PC-3 (cell line): Measurements from ENCODE around the gene CAPRIN2. TPM values are rescaled to one million over a fixed set of nuclear protein-coding genes. Genes with fewer than 3 reads are reported as not detected.

Experiments
- ATAC-seq: fragments of 200-7000 bp; cut with Tn5 transposase; 2 replicates; pipeline ENCODE4 v1.9.1; 2020; ENCODE audit warnings: mild to moderate bottlenecking, moderate library complexity
- BruUV-seq: library from RNA; stranded (reverse); fragments of 400-500 nt; replicated peaks from 2 replicates; lab custom pipeline; 2021; lab: Mats Ljungman, UMichigan
- CTCF ChIA-PET: fragments of 300-600 bp; sonication (Branson Sonifier 250); formaldehyde crosslinking; loops from one replicate; lab custom pipeline; 2022; ENCODE audit warnings: antibody characterized with exemption; lab: Charles Lee
- POLR2A ChIA-PET: fragments of 300-600 bp; sonication (Branson Sonifier 250); formaldehyde crosslinking; loops from one replicate; lab custom pipeline; 2022; ENCODE audit warnings: antibody characterized with exemption; ENCODE audit not compliant: unreplicated experiment; lab: Charles Lee
- DNase-seq: peaks from one replicate; pipeline ENCODE4 v3.0.0-alpha.2; 2015
- H2AFZ ChIP-seq: fragments of 300-600 bp; sonication (generic); 2 replicates; pipeline ENCODE4 v1.6.0; 2016; ENCODE audit warnings: antibody characterized with exemption, low read length
- H3F3A ChIP-seq: fragments of 300-600 bp; sonication (generic); one replicate; pipeline ENCODE4 v1.6.0; 2017; ENCODE audit warnings: antibody characterized with exemption, low read length, control low read depth, mild to moderate bottlenecking; ENCODE audit not compliant: unreplicated experiment
- H3K27ac ChIP-seq: fragments of 300-600 bp; sonication (generic); 2 replicates; pipeline ENCODE4 v1.5.1; 2016; ENCODE audit warnings: mild to moderate bottlenecking, low read length
- H3K27me3 ChIP-seq: fragments of 300-600 bp; sonication (generic); 2 replicates; pipeline ENCODE4 v1.6.1; 2016; ENCODE audit warnings: low read length, mixed read lengths
- H3K36me3 ChIP-seq: fragments of 300-600 bp; sonication (generic); 2 replicates; pipeline ENCODE4 v1.6.1; 2016; ENCODE audit warnings: low read depth, mixed run types, low read length, mixed read lengths
- H3K4me1 ChIP-seq: fragments of 300-600 bp; sonication (generic); 2 replicates; pipeline ENCODE4 v1.5.1; 2016; ENCODE audit warnings: low read length; ENCODE audit not compliant: insufficient read depth
- H3K4me2 ChIP-seq: fragments of 300-600 bp; sonication (generic); 2 replicates; pipeline ENCODE4 v1.6.0; 2016; ENCODE audit warnings: low read length
- H3K4me3 ChIP-seq: fragments of 300-600 bp; sonication (generic); 2 replicates; pipeline ENCODE4 v1.5.1; 2016; ENCODE audit warnings: mild to moderate bottlenecking, low read length, mixed read lengths
- H3K79me2 ChIP-seq: fragments of 300-600 bp; sonication (generic); 2 replicates; pipeline ENCODE4 v1.6.1; 2017; ENCODE audit warnings: low read length, mixed read lengths
- H3K9ac ChIP-seq: fragments of 300-600 bp; sonication (generic); 2 replicates; pipeline ENCODE4 v1.6.0; 2016; ENCODE audit warnings: mild to moderate bottlenecking, low read length
- H3K9me2 ChIP-seq: fragments of 300-600 bp; sonication (generic); replicated peaks from 2 replicates; pipeline ENCODE4 v1.6.1; 2016; ENCODE audit warnings: mixed run types, low read length, mixed read lengths
- H3K9me3 ChIP-seq: fragments of 300-600 bp; sonication (generic); 2 replicates; pipeline ENCODE4 v1.6.1; 2016; ENCODE audit warnings: low read length, mixed read lengths
- H4K20me1 ChIP-seq: fragments of 300-600 bp; sonication (generic); 2 replicates; pipeline ENCODE4 v1.6.1; 2016; ENCODE audit warnings: low read length, mixed read lengths
- EZH2 ChIP-seq: fragments of 300-600 bp; sonication (generic); IDR thresholded peaks from one replicate; pipeline ENCODE4 v1.6.1; 2017; ENCODE audit warnings: antibody characterized with exemption, mild to moderate bottlenecking, low read length; ENCODE audit not compliant: unreplicated experiment
- EZH2phosphoT487 ChIP-seq: fragments of 300-600 bp; sonication (generic); IDR thresholded peaks from 2 replicates; pipeline ENCODE4 v1.6.1; 2018; ENCODE audit warnings: mild to moderate bottlenecking, antibody characterized with exemption, low read length, borderline replicate concordance
- intact Hi-C: fragments of 100-400 bp; cut with micrococcal nuclease; formaldehyde crosslinking; loops from 2 replicates; pipeline ENCODE4 v1.9.0; 2023
- total RNA-seq: library from RNA; depleted of rRNA; stranded (reverse); fragments of >200 nt; gene quantifications from 2 replicates; pipeline ENCODE4 v1.2.3, GENCODE V29; 2014
- TF ChIP-seq, protein P1 (sequence below): fragments of 300-600 bp; sonication (generic); conservative IDR thresholded peaks from 2 replicates; pipeline ENCODE4 v1.5.1; 2017; ENCODE audit warnings: antibody characterized with exemption, low read depth, mild to moderate bottlenecking, low read length

The CAPRIN2 gene
- total RNA-seq, 1 experiment from 2014 or later: 23.1 TPM

DNA sequence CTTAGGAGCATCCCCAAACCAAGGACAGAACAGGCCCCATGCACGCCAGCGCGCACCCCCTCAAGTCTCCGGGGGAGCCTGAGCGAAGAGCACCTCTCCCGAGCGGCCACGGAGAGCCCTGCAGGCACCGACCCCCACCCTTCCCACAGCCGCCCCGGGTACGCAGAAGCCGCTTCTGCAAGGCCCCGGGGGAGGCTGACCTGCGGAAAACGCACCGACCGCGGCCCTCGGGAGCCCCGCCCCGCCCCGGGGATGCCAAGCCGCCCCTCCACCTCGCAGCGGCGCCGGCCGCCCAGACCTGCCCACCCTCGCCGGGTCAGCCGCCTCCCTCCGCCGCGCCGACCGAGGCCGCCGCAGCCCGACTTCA lies 385 bp downstream of the CAPRIN2 start:
- peak overlapping the region; percentile 54; the same call in 1 of the 2 replicates for H2AFZ ChIP-seq
- H3K4me2 ChIP-seq: peak overlapping the region; percentile 81
- peak; percentile 2; the same call in 1 of the 2 replicates for ATAC-seq
- TF ChIP-seq EZH2phosphoT487: no peak
- no peak for TF ChIP-seq EZH2
- TF ChIP-seq, protein P1, sequence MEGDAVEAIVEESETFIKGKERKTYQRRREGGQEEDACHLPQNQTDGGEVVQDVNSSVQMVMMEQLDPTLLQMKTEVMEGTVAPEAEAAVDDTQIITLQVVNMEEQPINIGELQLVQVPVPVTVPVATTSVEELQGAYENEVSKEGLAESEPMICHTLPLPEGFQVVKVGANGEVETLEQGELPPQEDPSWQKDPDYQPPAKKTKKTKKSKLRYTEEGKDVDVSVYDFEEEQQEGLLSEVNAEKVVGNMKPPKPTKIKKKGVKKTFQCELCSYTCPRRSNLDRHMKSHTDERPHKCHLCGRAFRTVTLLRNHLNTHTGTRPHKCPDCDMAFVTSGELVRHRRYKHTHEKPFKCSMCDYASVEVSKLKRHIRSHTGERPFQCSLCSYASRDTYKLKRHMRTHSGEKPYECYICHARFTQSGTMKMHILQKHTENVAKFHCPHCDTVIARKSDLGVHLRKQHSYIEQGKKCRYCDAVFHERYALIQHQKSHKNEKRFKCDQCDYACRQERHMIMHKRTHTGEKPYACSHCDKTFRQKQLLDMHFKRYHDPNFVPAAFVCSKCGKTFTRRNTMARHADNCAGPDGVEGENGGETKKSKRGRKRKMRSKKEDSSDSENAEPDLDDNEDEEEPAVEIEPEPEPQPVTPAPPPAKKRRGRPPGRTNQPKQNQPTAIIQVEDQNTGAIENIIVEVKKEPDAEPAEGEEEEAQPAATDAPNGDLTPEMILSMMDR: no peak
- peaks cover 4% of the 10 kb centered on the region; the same call in 1 of the 2 replicates for H3K36me3 ChIP-seq
- no peaks in the 10 kb centered on the region for H3K9me2 ChIP-seq
- no peaks in the 10 kb centered on the region for H3K9me3 ChIP-seq
- H3K79me2 ChIP-seq: peaks cover 57% of the 10 kb centered on the region
- CTCF ChIA-PET: interaction anchor here (0.6 to 1.4 kb wide), 4 partner anchors 28 to 42 kb away, joined by 3 to 7 read pairs (median 4); no protein-coding TSS in a partner anchor
- H3K4me1 ChIP-seq: peaks cover 40% of the 10 kb centered on the region
- no peaks in the 10 kb centered on the region for H4K20me1 ChIP-seq
- peak overlapping the region; percentile 92 for H3K4me3 ChIP-seq
- no peak overlapping the region for H3K27ac ChIP-seq
- intact Hi-C loops: no loop called here
- peak overlapping the region; percentile 40 for H3K9ac ChIP-seq
- POLR2A ChIA-PET: interaction anchor here (1.1 to 1.8 kb wide), 3 partner anchors 38 to 42 kb away, joined by 6 to 15 read pairs (median 15); no protein-coding TSS in a partner anchor
- DNase-seq: no peak
- BruUV-seq: no TSS peak
- no peaks in the 10 kb centered on the region for H3K27me3 ChIP-seq
- no peaks in the 10 kb centered on the region for H3F3A ChIP-seq

DNA sequence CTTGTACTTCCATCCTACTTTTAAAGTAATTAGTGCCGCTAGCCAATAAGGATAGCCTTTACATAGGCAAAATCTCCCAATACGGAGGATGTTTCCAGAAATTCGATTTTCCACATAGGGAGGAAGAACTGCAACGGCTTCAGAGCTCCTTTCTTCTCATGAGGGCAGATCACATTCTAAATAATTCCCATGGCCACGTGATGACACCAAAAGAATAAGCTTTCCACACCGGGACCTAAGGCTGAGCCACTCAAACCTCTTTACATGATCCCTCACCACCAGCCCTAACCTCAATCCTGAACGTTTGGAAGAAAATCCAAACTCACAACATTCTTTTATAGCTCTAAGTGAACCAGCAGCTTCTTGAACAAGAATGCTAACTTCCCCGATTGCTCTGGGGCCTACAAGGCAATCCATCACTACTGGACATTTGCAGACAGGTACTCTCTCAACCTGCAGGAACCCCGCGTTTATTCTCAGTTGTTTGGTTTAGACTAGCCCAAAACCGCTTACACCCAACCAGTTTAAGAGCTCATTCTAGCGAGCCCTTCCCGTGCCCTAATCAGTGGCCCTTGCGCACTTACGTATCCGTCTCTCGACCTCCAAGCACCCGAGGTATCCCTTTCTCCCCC lies 884 bp downstream of the CAPRIN2 start:
- Histone ChIP-seq H3K9me2 (no peaks in the 10 kb centered on the region), H3F3A (no peaks in the 10 kb centered on the region), H3K27me3 (no peaks in the 10 kb centered on the region), H3K36me3 (peaks cover 4% of the 10 kb centered on the region; the same call in 1 of the 2 replicates), H3K4me3 (peak overlapping the region; percentile 92), H3K9ac (peak overlapping the region; percentile 40), H3K9me3 (no peaks in the 10 kb centered on the region), H4K20me1 (no peaks in the 10 kb centered on the region), H3K27ac (no peak overlapping the region), H3K79me2 (peaks cover 62% of the 10 kb centered on the region), H2AFZ (peak overlapping the region; percentile 54; the same call in 1 of the 2 replicates), H3K4me1 (peaks cover 43% of the 10 kb centered on the region), H3K4me2 (peak overlapping the region; percentile 81)
- DNase-seq: peak; percentile 12
- ChIA-PET POLR2A (interaction anchor here (1.1 to 1.8 kb wide), 2 partner anchors 41 to 42 kb away, joined by 6 to 15 read pairs; no protein-coding TSS in a partner anchor), CTCF (interaction anchor here (0.9 kb wide), 2 partner anchors 27 to 43 kb away, joined by 4 to 5 read pairs; no protein-coding TSS in a partner anchor)
- ATAC-seq: no peak; the same call in 1 of the 2 replicates
- BruUV-seq: TSS peak; percentile 62
- intact Hi-C loops: no loop called here
- TF ChIP-seq EZH2 (no peak), EZH2phosphoT487 (no peak)
- TF ChIP-seq, protein P1: no peak
